CMK (cell line): Measurements from ENCODE around the gene SLC6A13.

Experiments used
- DNase-seq: peaks from one replicate; pipeline ENCODE4 v3.0.0-alpha.2; 2010; ENCODE audit warnings: low read depth

Gene SLC6A13

DNA sequence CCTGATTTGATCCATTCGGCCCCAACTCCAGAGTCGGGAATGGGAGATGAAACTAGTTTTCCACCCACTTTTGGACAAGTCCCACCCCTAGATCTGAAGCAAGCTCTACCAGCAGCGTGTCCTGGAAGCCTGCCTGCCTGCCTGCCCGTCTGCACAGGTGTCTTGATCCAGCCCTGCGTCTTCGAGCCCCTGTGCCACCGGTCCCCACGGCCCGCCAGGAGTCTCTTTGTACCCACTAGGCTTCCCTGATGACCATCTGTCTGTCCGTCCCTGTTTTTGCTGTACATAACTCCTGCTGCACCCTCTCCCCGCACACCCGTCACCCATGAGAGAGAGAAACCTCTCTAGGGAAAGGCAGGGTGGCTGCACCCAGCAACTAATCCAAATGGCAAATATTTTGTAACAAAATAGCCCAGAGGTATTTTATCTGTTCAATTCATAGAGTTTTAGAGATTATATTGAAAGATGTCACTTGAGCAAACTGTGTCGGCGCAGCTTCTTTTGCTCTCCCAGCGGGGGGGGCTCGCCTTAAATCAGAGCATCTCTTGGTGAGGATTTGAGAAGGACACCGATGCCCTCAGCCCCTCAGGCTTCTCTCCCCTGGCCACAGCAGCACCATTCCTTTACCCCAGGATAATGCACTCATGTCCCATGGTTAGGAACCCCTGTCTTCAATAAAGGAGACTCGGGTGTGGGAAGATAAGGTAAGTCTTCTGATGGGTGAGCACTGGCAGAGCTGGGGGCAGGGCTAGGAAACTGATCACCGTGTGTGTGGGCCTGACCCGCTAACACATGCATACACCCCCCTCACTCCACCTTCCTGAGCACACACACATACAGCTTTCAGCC is 84.4 kb downstream of the SLC6A13 start:
- DNase-seq = no peak

GRCh38 chr12:177336-177979 is 85.2 kb downstream of the SLC6A13 start:
- DNase-seq = no peak

GRCh38 chr12:176321-177181 is 86.1 kb downstream of the SLC6A13 start:
- DNase-seq = no peak

GRCh38 chr12:175759-176158 is 86.9 kb downstream of the SLC6A13 start:
- no peak for DNase-seq

DNA sequence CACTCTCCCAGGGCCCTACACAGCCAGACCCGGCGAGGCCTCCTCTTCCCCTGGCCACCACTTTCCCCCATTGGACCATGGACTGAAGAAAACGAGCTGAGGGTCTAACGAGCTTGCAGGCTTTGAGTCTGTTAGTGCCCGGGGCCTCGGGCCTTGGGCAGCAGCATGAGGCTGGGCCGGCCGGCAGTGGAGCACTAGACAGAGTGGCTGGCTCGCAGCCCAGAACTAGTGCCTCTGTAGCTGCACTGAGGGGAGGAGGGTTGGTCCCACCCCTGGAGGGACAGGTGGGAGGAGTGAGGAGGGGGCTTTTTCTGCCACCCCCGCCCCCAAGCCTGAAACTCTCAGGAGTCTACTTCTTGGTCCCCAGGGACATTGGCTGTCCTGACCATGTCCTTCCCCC is 87.4 kb downstream of the SLC6A13 start:
- DNase-seq = no peak

GRCh38 chr12:174596-174995 is 88.0 kb downstream of the SLC6A13 start:
- no peak for DNase-seq

DNA sequence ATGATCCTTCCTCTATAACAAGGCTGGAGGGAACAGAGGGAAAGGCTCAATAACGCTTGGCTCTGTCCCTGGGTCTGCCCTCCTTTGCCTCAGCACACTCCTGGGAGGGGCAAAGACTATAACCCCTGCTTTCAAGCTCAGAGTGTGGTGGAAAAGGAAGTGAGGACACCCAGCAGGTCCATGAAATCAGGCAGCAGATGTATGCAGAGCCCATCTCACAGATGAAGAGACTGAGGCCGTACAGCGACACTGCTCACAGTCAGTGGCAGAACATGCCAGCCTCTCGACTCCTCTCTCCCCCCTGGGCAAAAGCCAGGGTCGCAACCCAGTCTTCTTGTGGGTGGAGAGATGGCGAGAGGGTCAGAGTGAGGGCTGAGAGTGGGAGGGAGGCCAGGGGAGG is 88.5 kb downstream of the SLC6A13 start:
- no peak for DNase-seq

GRCh38 chr12:172732-173161 is 89.9 kb downstream of the SLC6A13 start:
- DNase-seq = peak; percentile 63

- DNase-seq = peak; percentile 82
Measured at GRCh38 chr12:171743-172676, 90.6 kb downstream of the SLC6A13 start.

- DNase-seq = no peak
Measured at GRCh38 chr12:171276-171675, 91.4 kb downstream of the SLC6A13 start.
